ENCODE measurements around the gene SPSB1.

The SPSB1 gene

DNA sequence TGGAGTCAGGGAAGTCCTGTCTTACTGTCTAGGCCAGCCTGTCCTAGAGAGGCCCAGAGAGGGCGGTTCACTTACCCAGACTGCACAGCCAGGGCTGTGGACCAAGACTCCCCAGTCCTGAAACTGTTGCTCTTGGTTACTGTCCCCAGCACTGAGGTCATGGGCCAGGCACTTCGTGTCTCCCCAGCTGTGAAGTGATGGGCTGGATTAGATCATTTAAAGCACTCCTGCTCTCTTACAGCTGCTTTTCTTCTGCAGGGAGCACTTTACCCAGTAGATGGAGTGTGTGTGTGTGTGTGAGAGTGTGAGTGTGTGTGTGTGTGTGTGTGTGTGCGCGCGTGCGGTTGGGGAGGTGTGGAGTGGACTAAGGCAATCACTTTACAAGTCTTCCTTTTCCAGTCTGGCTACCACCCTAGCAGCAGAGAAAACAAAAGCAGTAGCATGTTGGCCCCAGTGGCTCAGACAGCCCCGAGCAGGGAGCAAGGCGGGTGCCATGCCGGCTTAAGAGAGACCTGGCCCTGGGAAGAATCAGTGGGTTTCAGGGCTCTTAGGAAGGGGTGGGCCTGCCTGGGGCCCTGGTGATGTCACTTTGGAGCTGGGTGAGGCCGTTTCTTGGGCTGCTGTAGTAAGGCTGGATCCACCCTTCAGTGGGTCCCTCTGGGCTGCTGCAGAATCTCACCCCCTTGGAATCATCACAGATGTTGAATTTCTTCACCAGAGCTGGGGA lies 2.4 kb downstream of the SPSB1 start (continued):
- TF ChIP-seq, protein P1, sequence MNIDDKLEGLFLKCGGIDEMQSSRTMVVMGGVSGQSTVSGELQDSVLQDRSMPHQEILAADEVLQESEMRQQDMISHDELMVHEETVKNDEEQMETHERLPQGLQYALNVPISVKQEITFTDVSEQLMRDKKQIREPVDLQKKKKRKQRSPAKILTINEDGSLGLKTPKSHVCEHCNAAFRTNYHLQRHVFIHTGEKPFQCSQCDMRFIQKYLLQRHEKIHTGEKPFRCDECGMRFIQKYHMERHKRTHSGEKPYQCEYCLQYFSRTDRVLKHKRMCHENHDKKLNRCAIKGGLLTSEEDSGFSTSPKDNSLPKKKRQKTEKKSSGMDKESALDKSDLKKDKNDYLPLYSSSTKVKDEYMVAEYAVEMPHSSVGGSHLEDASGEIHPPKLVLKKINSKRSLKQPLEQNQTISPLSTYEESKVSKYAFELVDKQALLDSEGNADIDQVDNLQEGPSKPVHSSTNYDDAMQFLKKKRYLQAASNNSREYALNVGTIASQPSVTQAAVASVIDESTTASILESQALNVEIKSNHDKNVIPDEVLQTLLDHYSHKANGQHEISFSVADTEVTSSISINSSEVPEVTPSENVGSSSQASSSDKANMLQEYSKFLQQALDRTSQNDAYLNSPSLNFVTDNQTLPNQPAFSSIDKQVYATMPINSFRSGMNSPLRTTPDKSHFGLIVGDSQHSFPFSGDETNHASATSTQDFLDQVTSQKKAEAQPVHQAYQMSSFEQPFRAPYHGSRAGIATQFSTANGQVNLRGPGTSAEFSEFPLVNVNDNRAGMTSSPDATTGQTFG (tag by site-specific recombination; IDR thresholded peaks at IDR 0.05; ENCODE audit: borderline replicate concordance): no peak
- TF ChIP-seq, protein P2, sequence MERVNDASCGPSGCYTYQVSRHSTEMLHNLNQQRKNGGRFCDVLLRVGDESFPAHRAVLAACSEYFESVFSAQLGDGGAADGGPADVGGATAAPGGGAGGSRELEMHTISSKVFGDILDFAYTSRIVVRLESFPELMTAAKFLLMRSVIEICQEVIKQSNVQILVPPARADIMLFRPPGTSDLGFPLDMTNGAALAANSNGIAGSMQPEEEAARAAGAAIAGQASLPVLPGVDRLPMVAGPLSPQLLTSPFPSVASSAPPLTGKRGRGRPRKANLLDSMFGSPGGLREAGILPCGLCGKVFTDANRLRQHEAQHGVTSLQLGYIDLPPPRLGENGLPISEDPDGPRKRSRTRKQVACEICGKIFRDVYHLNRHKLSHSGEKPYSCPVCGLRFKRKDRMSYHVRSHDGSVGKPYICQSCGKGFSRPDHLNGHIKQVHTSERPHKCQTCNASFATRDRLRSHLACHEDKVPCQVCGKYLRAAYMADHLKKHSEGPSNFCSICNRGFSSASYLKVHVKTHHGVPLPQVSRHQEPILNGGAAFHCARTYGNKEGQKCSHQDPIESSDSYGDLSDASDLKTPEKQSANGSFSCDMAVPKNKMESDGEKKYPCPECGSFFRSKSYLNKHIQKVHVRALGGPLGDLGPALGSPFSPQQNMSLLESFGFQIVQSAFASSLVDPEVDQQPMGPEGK (tag by site-specific recombination; IDR thresholded peaks at IDR 0.05): peak; percentile 39; the same call in 1 of the 2 replicates
- TF ChIP-seq ZNF350 (tag by site-specific recombination; IDR thresholded peaks at IDR 0.05) (no peak), KLF16 (tag by site-specific recombination; IDR thresholded peaks at IDR 0.05) (peak; percentile 48; the same call in 1 of the 2 replicates), SCRT2 (tag by site-specific recombination; IDR thresholded peaks at IDR 0.05) (peak; percentile 51; the same call in 1 of the 2 replicates), GFI1B (tag by site-specific recombination; IDR thresholded peaks at IDR 0.05) (no peak), ZBTB17 (tag by site-specific recombination; IDR thresholded peaks at IDR 0.05) (no peak), KLF8 (tag by site-specific recombination; IDR thresholded peaks at IDR 0.05) (0 out of 2 replicates have a peak, but pooled peaks have one; percentile 18), ZNF146 (tag by site-specific recombination; IDR thresholded peaks at IDR 0.05) (no peak), ZIC2 (tag by site-specific recombination; IDR thresholded peaks at IDR 0.05) (peak; percentile 33; the same call in 1 of the 2 replicates), ZNF184 (tag by site-specific recombination; IDR thresholded peaks at IDR 0.05) (no peak), ZNF324 (tag by site-specific recombination; IDR thresholded peaks at IDR 0.05) (no peak), ZNF623 (tag by site-specific recombination; IDR thresholded peaks at IDR 0.05) (no peak), ZBTB20 (tag by site-specific recombination; IDR thresholded peaks at IDR 0.05) (peak; percentile 16; the same call in 1 of the 2 replicates), KLF1 (tag by site-specific recombination; IDR thresholded peaks at IDR 0.05) (peak; percentile 56)
- TF ChIP-seq, protein P3, sequence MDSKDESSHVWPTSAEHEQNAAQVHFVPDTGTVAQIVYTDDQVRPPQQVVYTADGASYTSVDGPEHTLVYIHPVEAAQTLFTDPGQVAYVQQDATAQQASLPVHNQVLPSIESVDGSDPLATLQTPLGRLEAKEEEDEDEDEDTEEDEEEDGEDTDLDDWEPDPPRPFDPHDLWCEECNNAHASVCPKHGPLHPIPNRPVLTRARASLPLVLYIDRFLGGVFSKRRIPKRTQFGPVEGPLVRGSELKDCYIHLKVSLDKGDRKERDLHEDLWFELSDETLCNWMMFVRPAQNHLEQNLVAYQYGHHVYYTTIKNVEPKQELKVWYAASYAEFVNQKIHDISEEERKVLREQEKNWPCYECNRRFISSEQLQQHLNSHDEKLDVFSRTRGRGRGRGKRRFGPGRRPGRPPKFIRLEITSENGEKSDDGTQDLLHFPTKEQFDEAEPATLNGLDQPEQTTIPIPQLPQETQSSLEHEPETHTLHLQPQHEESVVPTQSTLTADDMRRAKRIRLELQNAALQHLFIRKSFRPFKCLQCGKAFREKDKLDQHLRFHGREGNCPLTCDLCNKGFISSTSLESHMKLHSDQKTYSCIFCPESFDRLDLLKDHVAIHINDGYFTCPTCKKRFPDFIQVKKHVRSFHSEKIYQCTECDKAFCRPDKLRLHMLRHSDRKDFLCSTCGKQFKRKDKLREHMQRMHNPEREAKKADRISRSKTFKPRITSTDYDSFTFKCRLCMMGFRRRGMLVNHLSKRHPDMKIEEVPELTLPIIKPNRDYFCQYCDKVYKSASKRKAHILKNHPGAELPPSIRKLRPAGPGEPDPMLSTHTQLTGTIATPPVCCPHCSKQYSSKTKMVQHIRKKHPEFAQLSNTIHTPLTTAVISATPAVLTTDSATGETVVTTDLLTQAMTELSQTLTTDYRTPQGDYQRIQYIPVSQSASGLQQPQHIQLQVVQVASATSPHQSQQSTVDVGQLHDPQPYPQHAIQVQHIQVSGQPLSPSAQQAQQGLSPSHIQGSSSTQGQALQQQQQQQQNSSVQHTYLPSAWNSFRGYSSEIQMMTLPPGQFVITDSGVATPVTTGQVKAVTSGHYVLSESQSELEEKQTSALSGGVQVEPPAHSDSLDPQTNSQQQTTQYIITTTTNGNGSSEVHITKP (tag by site-specific recombination; IDR thresholded peaks at IDR 0.05): peak; percentile 58
- TF ChIP-seq, protein P4, sequence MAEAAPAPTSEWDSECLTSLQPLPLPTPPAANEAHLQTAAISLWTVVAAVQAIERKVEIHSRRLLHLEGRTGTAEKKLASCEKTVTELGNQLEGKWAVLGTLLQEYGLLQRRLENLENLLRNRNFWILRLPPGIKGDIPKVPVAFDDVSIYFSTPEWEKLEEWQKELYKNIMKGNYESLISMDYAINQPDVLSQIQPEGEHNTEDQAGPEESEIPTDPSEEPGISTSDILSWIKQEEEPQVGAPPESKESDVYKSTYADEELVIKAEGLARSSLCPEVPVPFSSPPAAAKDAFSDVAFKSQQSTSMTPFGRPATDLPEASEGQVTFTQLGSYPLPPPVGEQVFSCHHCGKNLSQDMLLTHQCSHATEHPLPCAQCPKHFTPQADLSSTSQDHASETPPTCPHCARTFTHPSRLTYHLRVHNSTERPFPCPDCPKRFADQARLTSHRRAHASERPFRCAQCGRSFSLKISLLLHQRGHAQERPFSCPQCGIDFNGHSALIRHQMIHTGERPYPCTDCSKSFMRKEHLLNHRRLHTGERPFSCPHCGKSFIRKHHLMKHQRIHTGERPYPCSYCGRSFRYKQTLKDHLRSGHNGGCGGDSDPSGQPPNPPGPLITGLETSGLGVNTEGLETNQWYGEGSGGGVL (tag by site-specific recombination; IDR thresholded peaks at IDR 0.05): peak; percentile 82
- TF ChIP-seq, protein P5, sequence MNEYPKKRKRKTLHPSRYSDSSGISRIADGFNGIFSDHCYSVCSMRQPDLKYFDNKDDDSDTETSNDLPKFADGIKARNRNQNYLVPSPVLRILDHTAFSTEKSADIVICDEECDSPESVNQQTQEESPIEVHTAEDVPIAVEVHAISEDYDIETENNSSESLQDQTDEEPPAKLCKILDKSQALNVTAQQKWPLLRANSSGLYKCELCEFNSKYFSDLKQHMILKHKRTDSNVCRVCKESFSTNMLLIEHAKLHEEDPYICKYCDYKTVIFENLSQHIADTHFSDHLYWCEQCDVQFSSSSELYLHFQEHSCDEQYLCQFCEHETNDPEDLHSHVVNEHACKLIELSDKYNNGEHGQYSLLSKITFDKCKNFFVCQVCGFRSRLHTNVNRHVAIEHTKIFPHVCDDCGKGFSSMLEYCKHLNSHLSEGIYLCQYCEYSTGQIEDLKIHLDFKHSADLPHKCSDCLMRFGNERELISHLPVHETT (tag by site-specific recombination; IDR thresholded peaks at IDR 0.05): no peak
- TF ChIP-seq, protein P6, sequence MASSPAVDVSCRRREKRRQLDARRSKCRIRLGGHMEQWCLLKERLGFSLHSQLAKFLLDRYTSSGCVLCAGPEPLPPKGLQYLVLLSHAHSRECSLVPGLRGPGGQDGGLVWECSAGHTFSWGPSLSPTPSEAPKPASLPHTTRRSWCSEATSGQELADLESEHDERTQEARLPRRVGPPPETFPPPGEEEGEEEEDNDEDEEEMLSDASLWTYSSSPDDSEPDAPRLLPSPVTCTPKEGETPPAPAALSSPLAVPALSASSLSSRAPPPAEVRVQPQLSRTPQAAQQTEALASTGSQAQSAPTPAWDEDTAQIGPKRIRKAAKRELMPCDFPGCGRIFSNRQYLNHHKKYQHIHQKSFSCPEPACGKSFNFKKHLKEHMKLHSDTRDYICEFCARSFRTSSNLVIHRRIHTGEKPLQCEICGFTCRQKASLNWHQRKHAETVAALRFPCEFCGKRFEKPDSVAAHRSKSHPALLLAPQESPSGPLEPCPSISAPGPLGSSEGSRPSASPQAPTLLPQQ (tag by site-specific recombination; IDR thresholded peaks at IDR 0.05): peak; percentile 74; the same call in 1 of the 2 replicates
- TF ChIP-seq, protein P7, sequence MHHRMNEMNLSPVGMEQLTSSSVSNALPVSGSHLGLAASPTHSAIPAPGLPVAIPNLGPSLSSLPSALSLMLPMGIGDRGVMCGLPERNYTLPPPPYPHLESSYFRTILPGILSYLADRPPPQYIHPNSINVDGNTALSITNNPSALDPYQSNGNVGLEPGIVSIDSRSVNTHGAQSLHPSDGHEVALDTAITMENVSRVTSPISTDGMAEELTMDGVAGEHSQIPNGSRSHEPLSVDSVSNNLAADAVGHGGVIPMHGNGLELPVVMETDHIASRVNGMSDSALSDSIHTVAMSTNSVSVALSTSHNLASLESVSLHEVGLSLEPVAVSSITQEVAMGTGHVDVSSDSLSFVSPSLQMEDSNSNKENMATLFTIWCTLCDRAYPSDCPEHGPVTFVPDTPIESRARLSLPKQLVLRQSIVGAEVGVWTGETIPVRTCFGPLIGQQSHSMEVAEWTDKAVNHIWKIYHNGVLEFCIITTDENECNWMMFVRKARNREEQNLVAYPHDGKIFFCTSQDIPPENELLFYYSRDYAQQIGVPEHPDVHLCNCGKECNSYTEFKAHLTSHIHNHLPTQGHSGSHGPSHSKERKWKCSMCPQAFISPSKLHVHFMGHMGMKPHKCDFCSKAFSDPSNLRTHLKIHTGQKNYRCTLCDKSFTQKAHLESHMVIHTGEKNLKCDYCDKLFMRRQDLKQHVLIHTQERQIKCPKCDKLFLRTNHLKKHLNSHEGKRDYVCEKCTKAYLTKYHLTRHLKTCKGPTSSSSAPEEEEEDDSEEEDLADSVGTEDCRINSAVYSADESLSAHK (tag by site-specific recombination; IDR thresholded peaks at IDR 0.05): no peak
